Transverse colon (tissue), 4 donors: ENCODE data around the gene NR2C2AP.

Experiments
- CTCF ChIP-seq, 5 experiments: fragments of 200-600 bp in 3 of 5; fragments of 450-650 bp in 2 of 5; sonication (generic) in 3 of 5; IDR thresholded peaks; 1 replicate in 2 of 5; 2 replicates in 3 of 5; pipeline ENCODE4 v1.5.1; 2016 to 2017; ENCODE audit warnings: antibody characterized with exemption in 5 of 5, inconsistent platforms in 3 of 5, mild to moderate bottlenecking in 2 of 5, moderate library complexity in 1 of 5
- POLR2A ChIP-seq: fragments of 450-650 bp; IDR thresholded peaks from one replicate; pipeline ENCODE4 v1.6.1; 2016; ENCODE audit warnings: antibody characterized with exemption, mild to moderate bottlenecking, moderate library complexity
- POLR2AphosphoS5 ChIP-seq, 3 donors: sonication (generic); formaldehyde crosslinking; IDR thresholded peaks; one replicate each; pipeline ENCODE4 v1.6.1; 2016; ENCODE audit warnings: antibody characterized with exemption in 3 of 3

GRCh38 chr19:19154768-19155494, 48.3 kb downstream of the NR2C2AP start:
- no peak for TF ChIP-seq POLR2AphosphoS5 (IDR thresholded peaks at IDR 0.05)
- TF ChIP-seq CTCF (IDR thresholded peaks at IDR 0.05) = no peak
- TF ChIP-seq POLR2A = no peak
